SIG-M5 treated with dmso at 0.1 percent for 504 hours (cell line): ENCODE data around the gene ARMCX4.
A peak's percentile ranks its signal among the peaks of the same experiment; 100 is the strongest.
"Not testable (repeated sequence)": the region's sequence is repeated elsewhere in the genome, so short reads cannot be mapped to it uniquely, and the experiment has no call there.

Experiments
- DNase-seq: peaks from one replicate; lab custom pipeline; 2025; ENCODE audit not compliant: unreplicated experiment; lab: John Stamatoyannopoulos, UW

The ARMCX4 gene

DNA sequence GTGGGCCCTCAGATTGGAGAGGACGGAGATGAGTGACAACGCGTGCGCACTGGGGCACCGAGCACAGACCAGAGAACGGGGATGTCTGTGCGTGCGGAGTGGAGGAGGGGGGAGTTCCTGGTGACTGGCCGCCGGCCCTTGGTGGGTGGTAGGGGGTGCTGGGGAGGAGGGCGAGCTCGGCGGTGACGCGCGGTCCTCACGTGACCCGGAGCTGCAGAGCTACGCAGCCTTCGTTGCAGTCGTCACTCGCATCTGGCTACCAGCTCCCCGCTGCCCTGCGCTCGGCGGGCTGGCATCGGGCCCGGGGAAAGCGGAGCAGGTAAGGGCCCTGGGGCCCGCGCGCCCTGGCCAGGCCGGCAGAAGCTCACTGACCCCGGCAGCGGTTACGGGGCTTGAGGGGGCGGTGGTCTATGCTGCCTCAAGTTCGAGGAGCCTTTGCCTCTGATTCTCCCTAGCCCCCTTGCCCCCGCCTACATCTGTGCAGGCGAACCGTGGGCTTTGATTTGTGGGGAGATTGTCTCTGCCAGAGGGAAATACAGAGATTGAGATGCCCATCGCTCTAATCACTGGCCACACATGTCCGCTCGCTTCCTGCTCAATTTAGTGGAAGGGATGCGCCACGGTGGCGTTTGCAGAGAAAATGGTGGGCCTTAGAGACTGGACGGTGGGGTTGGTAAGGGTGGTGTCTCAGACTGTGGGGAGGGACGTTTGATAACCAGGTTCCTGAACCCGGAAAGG is at the start of gene ARMCX4:
Gene ARMCX4 (plus strand): TSS at position 245 of the 738 bp plus-strand sequence. CDS start 3,134 bp downstream, outside the sequence.
- DNase-seq, result no peak

DNA sequence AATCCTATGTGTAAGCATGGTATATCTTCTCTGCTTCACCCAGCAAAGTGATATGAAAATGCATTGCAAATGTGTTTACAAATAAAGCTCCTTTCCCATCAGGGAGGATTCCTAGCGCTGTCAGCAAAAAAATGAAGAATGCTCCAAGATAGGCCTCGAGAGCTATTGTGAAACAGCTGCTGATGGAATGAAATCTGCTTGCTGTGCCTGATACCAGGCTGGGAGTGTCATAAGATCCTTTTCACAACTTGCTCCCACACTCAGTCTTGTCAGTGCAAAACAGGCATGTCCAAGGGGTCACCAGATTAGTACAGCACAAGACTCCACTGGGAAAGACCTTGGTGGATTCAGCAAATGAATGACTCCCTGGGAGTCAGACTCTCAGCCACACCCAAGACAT is 43.2 kb upstream of the ARMCX4 start:
- DNase-seq, result no peak

DNA sequence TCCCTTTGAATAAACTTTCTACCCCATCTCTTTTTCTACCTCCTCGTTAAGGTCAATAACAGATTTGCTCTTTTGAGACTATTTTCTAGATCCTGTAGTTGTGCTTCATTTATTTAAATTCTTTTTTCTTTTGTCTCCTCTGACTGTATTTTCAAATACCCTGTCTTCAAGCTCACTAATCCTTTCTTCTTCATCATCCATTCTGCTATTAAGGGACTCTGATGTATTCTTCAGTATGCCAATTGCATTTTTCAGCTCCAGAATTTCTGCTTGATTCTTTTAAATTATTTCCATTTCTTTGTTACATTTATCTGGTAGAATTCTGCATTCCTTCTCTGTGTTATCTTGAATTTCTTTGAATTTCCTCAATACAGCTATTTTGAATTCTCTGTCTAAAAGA is 36.0 kb upstream of the ARMCX4 start:
- no peak for DNase-seq

DNA sequence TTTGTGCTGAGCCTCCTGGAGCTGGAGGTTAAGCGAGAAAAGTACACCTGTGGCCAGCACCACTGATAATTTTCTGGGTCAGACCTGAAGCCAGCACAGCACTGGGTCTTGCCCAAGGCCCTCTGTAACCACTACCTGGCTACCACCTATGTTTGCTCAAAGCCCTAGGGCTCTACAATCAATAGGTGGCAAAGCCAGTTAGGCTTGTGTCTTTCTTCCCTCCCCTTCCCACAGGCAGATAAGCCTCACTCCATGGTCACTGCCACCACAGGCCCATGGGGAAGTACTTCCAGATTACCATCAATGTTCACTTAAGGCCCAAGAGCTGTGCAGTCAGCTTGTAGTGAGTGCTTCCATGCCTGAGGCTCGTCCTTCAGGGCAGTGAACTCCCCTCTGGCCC is 35.2 kb upstream of the ARMCX4 start:
- no peak for DNase-seq

DNA sequence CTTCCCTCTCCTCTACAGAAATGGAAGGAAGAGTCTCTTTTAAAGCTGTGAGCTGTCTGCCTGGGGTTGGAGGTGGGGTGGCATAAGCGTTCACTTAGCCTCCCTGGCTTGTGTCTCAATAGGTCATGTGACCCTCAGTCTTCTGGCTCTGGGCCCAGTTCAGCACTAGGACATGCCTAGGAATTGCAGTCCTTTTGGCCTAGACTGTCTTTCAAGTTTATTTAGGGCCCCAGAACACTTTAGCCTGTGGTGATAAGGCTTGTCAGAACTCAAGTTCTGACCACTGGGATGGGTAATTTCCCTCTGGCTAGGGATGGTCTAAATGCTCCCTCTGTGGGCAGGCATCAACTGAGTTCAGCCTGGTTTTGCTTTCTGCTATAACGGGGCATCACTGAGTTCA is 34.3 kb upstream of the ARMCX4 start:
- no peak for DNase-seq

DNA sequence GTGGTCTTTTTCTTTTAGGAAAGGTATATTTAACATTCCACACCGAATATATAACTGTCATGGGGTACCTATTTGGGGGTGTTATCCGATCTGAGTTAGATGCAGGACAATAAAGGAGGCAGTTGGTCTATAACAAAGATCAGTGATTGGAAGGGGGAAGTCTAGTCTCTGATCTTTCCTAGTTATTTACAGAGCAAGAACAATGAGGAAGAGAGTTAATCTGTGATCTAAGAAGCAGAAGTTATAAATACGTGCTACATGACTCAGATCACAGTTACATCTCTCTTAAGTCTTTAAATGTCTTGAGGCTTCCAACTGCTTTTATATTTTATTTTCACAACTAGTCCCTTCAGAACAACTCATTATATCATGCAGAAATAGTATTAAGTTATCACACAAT is 33.2 kb upstream of the ARMCX4 start:
- peak; percentile 43 for DNase-seq

DNA sequence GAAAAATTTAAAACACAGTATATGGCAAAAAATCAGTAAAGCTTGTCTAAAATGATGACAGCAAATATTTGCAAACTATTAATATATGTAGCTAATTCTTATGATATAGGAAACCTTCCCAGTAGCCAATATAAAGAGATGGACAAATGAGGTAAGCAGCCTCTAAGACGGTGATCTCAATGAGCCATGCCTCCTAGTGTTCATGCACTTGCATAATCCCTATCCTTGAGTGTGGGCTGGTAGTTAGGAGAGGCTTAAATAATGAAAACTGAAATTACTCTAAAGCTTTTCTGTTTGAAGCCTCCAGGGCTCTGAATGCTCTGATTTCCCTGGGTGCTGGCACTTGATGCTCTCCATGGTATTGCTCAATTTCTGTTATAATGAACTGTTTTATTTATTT is 24.6 kb upstream of the ARMCX4 start:
- no peak for DNase-seq

DNA sequence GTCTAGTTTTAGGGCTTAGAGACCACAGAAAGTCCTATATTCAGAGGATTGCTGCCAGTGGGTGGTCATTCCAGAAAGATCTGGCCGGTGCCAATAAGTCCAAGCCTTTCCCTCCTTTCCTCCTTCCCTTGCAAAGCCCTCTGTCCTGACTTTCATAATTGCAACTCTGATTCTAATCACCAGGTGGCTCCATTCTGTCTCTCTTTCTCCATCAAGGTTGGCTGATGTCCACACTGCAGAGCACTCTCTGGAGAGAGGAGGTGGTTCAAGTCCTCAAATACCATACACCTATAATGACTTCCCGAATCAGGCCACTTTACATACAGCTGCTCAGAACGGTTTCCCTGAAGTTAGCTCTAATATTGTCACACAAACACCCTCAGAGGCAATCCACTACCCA is 22.4 kb upstream of the ARMCX4 start:
- no peak for DNase-seq

DNA sequence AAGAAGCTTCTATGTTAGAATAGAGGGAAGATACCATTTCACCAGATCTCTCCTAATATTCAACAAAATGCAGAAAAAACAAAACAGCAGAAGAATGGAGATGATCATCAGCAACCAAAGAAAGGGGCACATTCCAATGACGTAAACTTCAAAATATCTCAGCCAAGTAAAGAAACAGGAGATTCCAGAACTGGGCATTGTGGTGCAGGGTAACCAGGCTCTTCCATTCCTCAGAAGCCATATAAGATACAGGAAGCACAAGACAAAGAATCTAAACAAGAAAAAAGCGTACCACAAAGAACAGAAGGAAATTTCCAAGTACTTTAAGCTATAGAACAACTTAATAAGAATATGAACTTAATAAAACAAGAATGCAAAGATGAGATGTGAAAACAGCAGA is 6.9 kb upstream of the ARMCX4 start:
- DNase-seq, result no peak

DNA sequence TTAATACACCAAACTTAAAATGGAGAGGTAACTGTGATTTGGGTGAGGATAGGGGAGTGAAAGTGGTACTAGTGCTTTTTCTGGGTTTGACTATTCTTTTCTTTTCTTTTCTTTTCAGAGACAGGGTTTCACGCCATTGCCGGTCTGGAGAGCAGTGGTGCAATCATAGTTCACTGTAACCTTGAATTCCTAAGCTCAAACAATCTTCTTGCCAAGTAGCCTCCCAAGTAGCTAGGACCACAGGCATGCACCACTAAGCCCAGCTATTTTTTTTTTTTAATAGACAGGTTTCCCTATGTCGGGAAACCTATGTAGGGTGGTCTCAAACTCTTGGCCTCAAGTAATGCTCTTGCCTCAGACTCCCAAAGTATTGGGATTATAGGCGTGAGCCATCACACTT is 3.0 kb upstream of the ARMCX4 start:
- no peak for DNase-seq

DNA sequence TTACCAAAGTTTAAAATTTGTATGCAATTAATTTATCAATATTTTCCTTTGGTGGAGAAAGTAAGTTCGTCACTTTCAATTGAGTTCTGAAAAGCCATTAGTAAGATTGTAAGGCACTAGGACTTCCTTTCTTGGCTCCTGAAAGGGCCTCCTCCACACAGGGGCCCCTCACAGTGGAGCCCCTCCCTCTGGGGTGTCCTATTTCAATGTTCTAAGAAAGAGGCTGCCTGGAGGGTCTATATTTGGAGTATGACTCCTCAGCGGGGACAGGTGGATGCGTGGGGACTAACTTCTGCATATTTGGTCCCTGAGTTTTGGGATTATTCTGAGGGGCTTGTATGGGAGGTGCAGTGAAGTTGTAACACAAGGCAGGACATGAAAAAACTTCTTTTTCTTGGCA is 1.6 kb upstream of the ARMCX4 start:
- no peak for DNase-seq

DNA sequence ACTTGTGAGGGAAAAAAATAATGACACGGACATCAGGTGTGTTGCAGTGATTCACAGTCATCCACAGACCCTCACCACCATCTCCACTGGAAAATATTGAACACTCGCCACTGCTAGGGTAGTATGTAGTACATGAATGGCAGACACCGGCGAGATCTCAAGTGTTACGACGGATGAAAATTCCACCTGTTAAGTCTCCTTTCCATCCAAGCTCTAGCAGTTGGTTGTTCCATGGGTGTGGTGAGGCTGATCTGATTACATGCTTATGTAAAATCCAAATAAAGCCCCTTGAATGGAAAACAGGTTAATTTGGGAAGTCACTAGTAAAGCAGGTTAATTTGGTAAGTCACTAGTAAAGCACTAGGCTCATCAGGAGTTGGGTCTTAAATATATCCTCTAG is 1.1 kb upstream of the ARMCX4 start:
- DNase-seq, result no peak

DNA sequence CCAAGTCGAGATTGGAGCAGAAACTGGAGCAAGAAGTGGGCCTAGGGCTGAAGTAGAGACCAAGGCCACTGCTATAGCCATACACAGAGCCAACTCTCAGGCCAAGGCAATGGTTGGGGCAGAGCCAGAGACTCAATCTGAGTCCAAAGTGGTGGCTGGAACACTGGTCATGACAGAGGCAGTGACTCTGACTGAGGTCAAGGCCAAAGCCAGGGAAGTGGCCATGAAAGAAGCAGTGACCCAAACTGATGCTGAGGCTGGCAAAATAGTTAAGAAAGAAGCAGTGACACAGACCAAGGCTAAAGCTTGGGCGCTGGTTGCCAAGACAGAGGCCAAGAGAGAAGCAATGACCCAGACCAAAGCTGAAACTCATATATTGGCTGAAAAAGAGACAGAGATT is 3.5 kb downstream of the ARMCX4 start:
- no peak for DNase-seq

DNA sequence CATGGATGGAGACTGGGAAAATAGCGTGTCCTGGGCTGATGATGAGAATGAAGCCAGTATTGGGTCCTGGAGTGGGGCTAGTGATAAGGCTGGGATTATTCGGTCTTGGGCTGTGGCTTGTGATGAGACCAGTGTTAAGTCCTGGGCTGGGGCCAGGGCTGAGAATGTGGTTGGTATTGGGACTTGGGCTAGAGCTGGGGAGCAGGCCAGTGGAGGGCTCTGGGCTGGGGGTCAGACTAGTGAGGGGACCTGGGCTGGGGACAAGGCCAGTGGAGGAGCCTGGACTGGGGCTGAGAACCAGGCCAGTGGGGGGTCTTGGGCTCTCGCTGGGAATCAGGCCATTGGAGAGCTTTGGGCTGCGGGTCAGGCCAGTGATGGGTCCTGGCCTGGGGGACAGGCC is 6.7 kb downstream of the ARMCX4 start:
- DNase-seq, result no peak

DNA sequence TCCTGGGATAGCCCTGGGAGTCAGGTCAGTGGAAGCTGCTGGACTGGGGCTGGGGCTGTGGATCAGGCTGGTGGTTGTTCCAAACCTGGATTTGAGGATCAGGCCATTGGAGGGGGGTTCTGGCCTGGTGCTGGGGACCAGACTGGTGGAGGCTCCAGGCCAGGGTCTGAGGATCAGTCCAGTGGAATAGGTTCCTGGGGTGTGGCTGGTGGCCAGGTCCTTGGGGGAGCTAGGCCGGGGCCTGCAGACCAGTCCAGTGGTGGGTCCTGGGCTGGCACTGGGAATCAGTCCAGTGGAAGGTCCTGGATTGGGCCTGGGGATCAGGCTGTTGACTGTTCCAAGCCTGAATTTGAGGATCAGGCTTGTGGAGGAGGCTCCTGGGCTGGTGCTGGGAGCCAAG is 8.0 kb downstream of the ARMCX4 start:
- DNase-seq, result no peak

DNA sequence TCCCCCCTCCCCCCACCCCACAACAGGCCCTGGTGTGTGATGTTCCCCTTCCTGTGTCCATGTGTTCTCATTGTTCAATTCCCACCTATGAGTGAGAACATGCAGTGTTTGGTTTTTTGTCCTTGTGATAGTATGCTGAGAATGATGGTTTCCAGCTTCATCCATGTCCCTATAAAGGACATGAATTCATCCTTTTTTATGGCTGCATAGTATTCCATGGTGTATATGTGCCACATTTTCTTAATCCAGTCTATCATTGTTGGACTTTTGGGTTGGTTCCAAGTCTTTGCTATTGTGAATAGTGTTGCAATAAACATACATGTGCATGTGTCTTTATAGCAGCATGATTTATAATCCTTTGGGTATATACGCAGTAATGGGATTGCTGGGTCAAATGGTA is 17.7 kb downstream of the ARMCX4 start:
- DNase-seq, result not testable (repeated sequence)

DNA sequence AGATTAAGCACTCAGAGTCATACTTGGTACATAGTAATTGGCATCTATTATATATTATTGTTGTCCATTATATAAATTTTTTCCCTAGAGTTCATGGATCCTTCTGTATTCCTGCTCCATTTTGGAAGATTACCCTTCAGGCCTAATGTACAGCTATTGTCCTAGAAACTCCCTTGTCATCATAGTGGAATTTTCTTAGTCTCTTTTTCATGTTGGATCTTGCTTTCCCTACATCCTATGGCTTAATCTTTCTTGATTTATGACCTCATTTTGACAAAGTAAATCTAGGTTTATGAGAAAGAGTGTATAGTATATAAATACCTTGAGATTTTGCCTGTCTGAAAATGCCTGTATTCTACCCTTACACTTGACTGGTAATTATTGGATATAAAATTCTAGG is 22.1 kb downstream of the ARMCX4 start:
- no peak for DNase-seq

DNA sequence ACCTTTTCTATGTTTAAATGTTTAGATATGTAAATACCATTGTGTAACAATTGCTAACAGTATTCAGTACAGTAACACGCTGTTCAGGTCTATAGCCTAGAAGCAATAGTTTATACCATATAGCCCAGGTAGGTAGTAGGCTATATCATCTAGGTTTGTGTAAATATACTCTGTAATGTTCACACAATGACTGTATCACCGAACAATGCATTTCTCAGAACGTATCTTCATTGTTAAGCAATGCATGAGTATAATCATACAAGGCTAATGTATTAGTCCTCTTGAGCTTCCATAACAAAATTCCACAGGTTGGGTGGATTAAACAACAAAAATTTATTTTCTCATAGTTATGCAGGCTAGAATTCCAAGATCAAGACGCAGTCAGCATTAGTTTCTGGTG is 22.7 kb downstream of the ARMCX4 start:
- DNase-seq, result no peak

DNA sequence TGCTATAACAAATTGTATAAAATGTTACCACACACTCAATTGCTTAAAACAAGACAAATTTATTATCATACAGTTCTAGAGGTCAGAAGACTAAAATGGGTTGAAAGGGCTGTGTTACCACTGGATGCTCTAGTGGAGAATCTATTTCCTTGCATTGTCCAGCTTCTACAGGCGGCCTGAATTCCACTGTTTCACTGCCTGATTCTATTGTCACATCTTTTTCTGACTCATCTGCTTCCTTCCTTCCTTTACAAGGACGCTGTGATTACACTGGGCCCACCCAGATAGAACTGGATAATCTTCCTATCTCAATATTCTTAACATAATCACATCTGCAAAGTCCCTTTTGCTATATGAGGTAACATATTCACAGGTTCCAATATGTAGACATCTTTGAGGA is 45.7 kb downstream of the ARMCX4 start:
- no peak for DNase-seq
